Liver (tissue), 9 donors: ENCODE data around the gene SMAD7. TPM values are rescaled to one million over a fixed set of nuclear protein-coding genes. Genes with fewer than 3 reads are reported as not detected.

Experiments
- DNase-seq: peaks from one replicate; pipeline ENCODE4 v3.0.0-alpha.2; 2017; ENCODE audit warnings: low spot score
- H3K27ac ChIP-seq, 2 donors: one replicate each; pipeline ENCODE4 v1.7.0; 2013; ENCODE audit warnings: inconsistent platforms in 2 of 2, low read length in 2 of 2, control low read depth in 1 of 2, low read depth in 1 of 2, mild to moderate bottlenecking in 1 of 2
- H3K27me3 ChIP-seq, 4 donors: one replicate each; pipeline versions ENCODE4 v1.6.1 to v1.7.0; 2013; ENCODE audit warnings: low read length in 3 of 4, inconsistent platforms in 1 of 4, mild to moderate bottlenecking in 1 of 4, moderate library complexity in 1 of 4; ENCODE audit not compliant: control insufficient read depth in 4 of 4, insufficient read depth in 4 of 4
- H3K36me3 ChIP-seq, 4 donors: one replicate each; pipeline versions ENCODE4 v1.6.1 to v1.7.0; 2013; ENCODE audit warnings: low read length in 3 of 4, mild to moderate bottlenecking in 3 of 4, low read depth in 1 of 4, moderate library complexity in 1 of 4; ENCODE audit not compliant: control insufficient read depth in 4 of 4, insufficient read depth in 3 of 4
- H3K4me1 ChIP-seq, 4 donors: one replicate each; pipeline versions ENCODE4 v1.6.1 to v1.7.0; 2013; ENCODE audit warnings: low read length in 3 of 4, mild to moderate bottlenecking in 3 of 4, moderate library complexity in 1 of 4; ENCODE audit not compliant: control insufficient read depth in 4 of 4, insufficient read depth in 4 of 4
- H3K4me3 ChIP-seq, 3 donors: one replicate each; pipeline versions ENCODE4 v1.6.1 to v1.7.0; 2013; ENCODE audit warnings: low read length in 3 of 3, control low read depth in 1 of 3, low read depth in 1 of 3, mild to moderate bottlenecking in 1 of 3
- H3K9ac ChIP-seq, 2 donors: one replicate each; pipeline ENCODE4 v1.7.0; 2013; ENCODE audit warnings: low read length in 2 of 2, mild to moderate bottlenecking in 2 of 2, moderate library complexity in 2 of 2, control low read depth in 1 of 2, low read depth in 1 of 2
- H3K9me3 ChIP-seq, 4 donors: one replicate each; pipeline versions ENCODE4 v1.6.1 to v1.7.0; 2013; ENCODE audit warnings: low read length in 3 of 4; ENCODE audit not compliant: control insufficient read depth in 4 of 4
- ATF3 ChIP-seq: IDR thresholded peaks from 2 replicates; pipeline ENCODE4 v1.6.1; 2016; ENCODE audit warnings: antibody characterized with exemption
- CTCF ChIP-seq: fragments of 150-350 bp; IDR thresholded peaks from 2 replicates; pipeline ENCODE4 v1.5.1; 2017; ENCODE audit warnings: improper control_type of control experiment, low read depth, low read length; ENCODE audit not compliant: missing input control
- EGR1 ChIP-seq, 2 donors: IDR thresholded peaks; 2 replicates each; pipeline ENCODE4 v1.6.1; 2016 to 2018; ENCODE audit warnings: antibody characterized with exemption in 2 of 2, low read depth in 2 of 2
- FOXA1 ChIP-seq: IDR thresholded peaks from 2 replicates; pipeline ENCODE4 v1.6.1; 2016; ENCODE audit warnings: antibody characterized with exemption
- FOXA2 ChIP-seq: IDR thresholded peaks from 2 replicates; pipeline ENCODE4 v1.6.1; 2016; ENCODE audit warnings: antibody characterized with exemption
- GABPA ChIP-seq, 2 donors: IDR thresholded peaks in 1 of 2; conservative IDR thresholded peaks in 1 of 2; 2 replicates each; pipeline ENCODE4 v1.6.1; 2016; ENCODE audit warnings: antibody characterized with exemption in 2 of 2, mild to moderate bottlenecking in 1 of 2, moderate library complexity in 1 of 2
- HNF4A ChIP-seq, 2 donors: conservative IDR thresholded peaks; 2 replicates each; pipeline ENCODE4 v1.6.1; 2016; ENCODE audit warnings: antibody characterized with exemption in 2 of 2, mild to moderate bottlenecking in 2 of 2
- HNF4G ChIP-seq: IDR thresholded peaks from 2 replicates; pipeline ENCODE4 v1.6.1; 2016; ENCODE audit warnings: antibody characterized with exemption
- MAX ChIP-seq: IDR thresholded peaks from 2 replicates; pipeline ENCODE4 v1.6.1; 2016; ENCODE audit warnings: antibody characterized with exemption
- NR2F2 ChIP-seq: IDR thresholded peaks from 2 replicates; pipeline ENCODE4 v1.6.1; 2016; ENCODE audit warnings: antibody characterized with exemption
- RAD21 ChIP-seq, 2 donors: IDR thresholded peaks; 2 replicates each; pipeline ENCODE4 v1.6.1; 2016; ENCODE audit warnings: antibody characterized with exemption in 2 of 2, mild to moderate bottlenecking in 2 of 2
- REST ChIP-seq: IDR thresholded peaks from 2 replicates; pipeline ENCODE4 v1.6.1; 2016; ENCODE audit warnings: antibody characterized with exemption, mild to moderate bottlenecking
- RXRA ChIP-seq, 2 donors: IDR thresholded peaks; 2 replicates each; pipeline ENCODE4 v1.6.1; 2017 to 2018; ENCODE audit warnings: antibody characterized with exemption in 2 of 2, mild to moderate bottlenecking in 1 of 2
- SP1 ChIP-seq: IDR thresholded peaks from 2 replicates; pipeline ENCODE4 v1.6.1; 2018; ENCODE audit warnings: antibody characterized with exemption, mild to moderate bottlenecking
- TAF1 ChIP-seq: conservative IDR thresholded peaks from 2 replicates; pipeline ENCODE4 v1.6.1; 2016; ENCODE audit warnings: antibody characterized with exemption, mild to moderate bottlenecking
- YY1 ChIP-seq: IDR thresholded peaks from 2 replicates; pipeline ENCODE4 v1.6.1; 2016; ENCODE audit warnings: antibody characterized with exemption, mild to moderate bottlenecking
- ZBTB33 ChIP-seq: IDR thresholded peaks from 2 replicates; pipeline ENCODE4 v1.6.1; 2016; ENCODE audit warnings: antibody characterized with exemption
- WGBS: extraction: QIAGEN DNeasy Blood & Tissue Kit; methylation state at CpG from one replicate; pipeline ENCODE4 v1.1.7; 2013; 5-methylcytosine and 5-hydroxymethylcytosine counted together
- polyA plus RNA-seq, 2 donors: library from polyadenylated mRNA; stranded (reverse) in 1 of 2; unstranded in 1 of 2; fragments of 200-250 nt in 1 of 2; fragments of >200 nt in 1 of 2; fragmentation: Nextera tagmentation in 1 of 2; extraction: Ambion mirVana in 1 of 2; gene quantifications; one replicate each; pipeline versions ENCODE4 v1.2.1 to v1.2.3, GENCODE V29; 2013 to 2015
- total RNA-seq, 2 donors: library from RNA; depleted of rRNA; stranded (reverse); fragments of >200 nt; gene quantifications; one replicate each; pipeline ENCODE4 v1.2.3, GENCODE V29; 2014
- donor health status: healthy.
- donor health status: healthy.
- donor health status: healthy.
- donor health status: healthy.
- donor health status: healthy.

Gene SMAD7
- total and polyA plus RNA-seq, 4 donors = 3.2 to 11.8 (median 10.1) TPM

- 85% methylated on average over 6 of the region's 6 CpGs for WGBS
- no peak for DNase-seq
- no peaks in the 10 kb centered on the region for H3K9me3 ChIP-seq
- no peaks in the 10 kb centered on the region for H3K27me3 ChIP-seq
- no peak for TF ChIP-seq REST
- TF ChIP-seq FOXA2 = no peak
- TF ChIP-seq RXRA (IDR thresholded peaks at IDR 0.05) = no peak
- no peak for TF ChIP-seq NR2F2
- TF ChIP-seq SP1 = no peak
- no peak for TF ChIP-seq HNF4A (conservative IDR thresholded peaks at IDR 0.05)
- TF ChIP-seq MAX = no peak
- TF ChIP-seq YY1 = no peak
- no peak for TF ChIP-seq HNF4G
- no peak for TF ChIP-seq RAD21 (IDR thresholded peaks at IDR 0.05)
- TF ChIP-seq FOXA1 = no peak
- TF ChIP-seq TAF1 = no peak
- TF ChIP-seq CTCF = no peak
- TF ChIP-seq GABPA (IDR thresholded peaks at IDR 0.05 in 1 of 2, conservative IDR thresholded peaks at IDR 0.05 in 1 of 2) = no peak
- TF ChIP-seq ATF3 = no peak
- TF ChIP-seq EGR1 (IDR thresholded peaks at IDR 0.05; ENCODE audit: low read depth in 2 of 2) = no peak
- TF ChIP-seq ZBTB33 = no peak
- H3K4me3 ChIP-seq = no peak overlapping the region
- H3K27ac ChIP-seq = no peak overlapping the region
- H3K4me1 ChIP-seq = peaks cover 0 to 11% (median 7%) of the 10 kb centered on the region in 4 donors
- H3K9ac ChIP-seq = no peak overlapping the region
- no peaks in the 10 kb centered on the region for H3K36me3 ChIP-seq
These were observed 46.9 kb upstream of the SMAD7 start for GRCh38 chr18:48997681-48997984.
